H9 (cell line): ENCODE measurements around the gene RAB11A. TPM values are rescaled to one million over a fixed set of nuclear protein-coding genes. Genes with fewer than 3 reads are reported as not detected.

ENCODE experiments used
- DNase-seq: peaks from one replicate; pipeline ENCODE4 v3.0.0-alpha.2; 2017
- H2AFZ ChIP-seq: one replicate; pipeline ENCODE4 v1.6.1; 2013; ENCODE audit warnings: mild to moderate bottlenecking, low read length, control low read depth, moderate library complexity
- H2AK5ac ChIP-seq: 2 replicates; pipeline ENCODE4 v1.6.1; 2013; ENCODE audit warnings: low read length, control low read depth, mixed read lengths; ENCODE audit not compliant: insufficient read length
- H2BK120ac ChIP-seq: one replicate; pipeline ENCODE4 v1.6.1; 2013; ENCODE audit warnings: low read depth, mild to moderate bottlenecking, low read length, control low read depth, inconsistent platforms; ENCODE audit not compliant: poor library complexity, severe bottlenecking
- H2BK12ac ChIP-seq: 2 replicates; pipeline ENCODE4 v1.6.1; 2013; ENCODE audit warnings: low read length, control low read depth, mixed read lengths, low read depth; ENCODE audit not compliant: insufficient read length
- H2BK15ac ChIP-seq: 2 replicates; pipeline ENCODE4 v1.6.1; 2013; ENCODE audit warnings: low read depth, low read length, control low read depth
- H2BK20ac ChIP-seq: one replicate; pipeline ENCODE4 v1.6.1; 2013; ENCODE audit warnings: low read depth, mild to moderate bottlenecking, low read length, control low read depth, inconsistent platforms; ENCODE audit not compliant: poor library complexity, severe bottlenecking
- H2BK5ac ChIP-seq: 2 replicates; pipeline ENCODE4 v1.6.1; 2013; ENCODE audit warnings: low read length, control low read depth, mixed read lengths; ENCODE audit not compliant: insufficient read length
- H3K14ac ChIP-seq: 2 replicates; pipeline ENCODE4 v1.6.1; 2013; ENCODE audit warnings: low read length, control low read depth; ENCODE audit not compliant: insufficient read depth
- H3K18ac ChIP-seq: 2 replicates; pipeline ENCODE4 v1.6.1; 2013; ENCODE audit warnings: low read depth, mild to moderate bottlenecking, mixed read lengths, low read length, control low read depth; ENCODE audit not compliant: insufficient read length
- H3K23ac ChIP-seq: 2 replicates; pipeline ENCODE4 v1.6.1; 2013; ENCODE audit warnings: low read length, control low read depth, mixed read lengths, low read depth; ENCODE audit not compliant: insufficient read length
- H3K23me2 ChIP-seq: 2 replicates; pipeline ENCODE4 v1.6.1; 2013; ENCODE audit warnings: low read depth, mild to moderate bottlenecking, mixed read lengths, low read length, control low read depth; ENCODE audit not compliant: insufficient read length, poor library complexity, severe bottlenecking
- H3K27ac ChIP-seq: 2 replicates; pipeline ENCODE4 v1.5.1; 2013; ENCODE audit warnings: low read length, control low read depth, mixed read lengths, low read depth; ENCODE audit not compliant: insufficient read length
- H3K27me3 ChIP-seq: 2 replicates; pipeline ENCODE4 v1.6.1; 2013; ENCODE audit warnings: low read length, control low read depth, inconsistent platforms; ENCODE audit not compliant: insufficient read depth
- H3K4ac ChIP-seq: 2 replicates; pipeline ENCODE4 v1.6.1; 2013; ENCODE audit warnings: low read depth, mild to moderate bottlenecking, control low read depth, inconsistent platforms, low read length, moderate library complexity
- H3K4me1 ChIP-seq: 2 replicates; pipeline ENCODE4 v1.6.1; 2013; ENCODE audit warnings: low read length, control low read depth, inconsistent platforms; ENCODE audit not compliant: insufficient read depth
- H3K4me2 ChIP-seq: 2 replicates; pipeline ENCODE4 v1.6.1; 2013; ENCODE audit warnings: low read length, control low read depth, mixed read lengths; ENCODE audit not compliant: insufficient read length, insufficient read depth
- H3K56ac ChIP-seq: 2 replicates; pipeline ENCODE4 v1.6.1; 2013; ENCODE audit warnings: low read depth, mild to moderate bottlenecking, mixed read lengths, low read length, control low read depth; ENCODE audit not compliant: insufficient read length
- H3K79me1 ChIP-seq: 2 replicates; pipeline ENCODE4 v1.6.1; 2013; ENCODE audit warnings: low read depth, mild to moderate bottlenecking, moderate library complexity, low read length, control low read depth, inconsistent platforms; ENCODE audit not compliant: insufficient read depth, poor library complexity, severe bottlenecking
- H3K79me2 ChIP-seq: 2 replicates; pipeline ENCODE4 v1.6.1; 2013; ENCODE audit warnings: low read length, control low read depth, inconsistent platforms; ENCODE audit not compliant: insufficient read depth
- H3K9ac ChIP-seq: 2 replicates; pipeline ENCODE4 v1.6.1; 2013; ENCODE audit warnings: low read length, control low read depth, mixed read lengths; ENCODE audit not compliant: insufficient read length; ENCODE audit errors: extremely low read depth
- H3K9me3 ChIP-seq: one replicate; pipeline ENCODE4 v1.6.1; 2013; ENCODE audit warnings: low read depth, low read length, inconsistent platforms; ENCODE audit not compliant: control insufficient read depth
- H3T11ph ChIP-seq: one replicate; pipeline ENCODE4 v1.6.1; 2013; ENCODE audit warnings: mild to moderate bottlenecking, low read length, control low read depth, inconsistent platforms
- H4K20me1 ChIP-seq: one replicate; pipeline ENCODE4 v1.6.1; 2013; ENCODE audit not compliant: control insufficient read depth, insufficient read length, insufficient read depth
- H4K5ac ChIP-seq: 2 replicates; pipeline ENCODE4 v1.6.1; 2013; ENCODE audit warnings: low read depth, mild to moderate bottlenecking, mixed read lengths, low read length, control low read depth; ENCODE audit not compliant: insufficient read length
- H4K8ac ChIP-seq: replicated peaks from 2 replicates; pipeline ENCODE4 v1.6.1; 2013; ENCODE audit warnings: low read length, control low read depth, mixed read lengths, low read depth; ENCODE audit not compliant: insufficient read length
- H4K91ac ChIP-seq: 2 replicates; pipeline ENCODE4 v1.6.1; 2013; ENCODE audit warnings: low read depth, mild to moderate bottlenecking, moderate library complexity, mixed read lengths, low read length, control low read depth; ENCODE audit not compliant: insufficient read length
- H3K27ac Mint-ChIP-seq, 3 experiments: 2 replicates in 2 of 3; 3 replicates in 1 of 3; pipeline ENCODE4 v1.8.0; 2020 to 2021; ENCODE audit warnings: mixed read lengths in 3 of 3, mild to moderate bottlenecking in 1 of 3, moderate library complexity in 1 of 3
- H3K27me3 Mint-ChIP-seq: 2 replicates; pipeline ENCODE4 v1.8.0; 2021; ENCODE audit warnings: low read depth, mild to moderate bottlenecking, moderate library complexity, mixed read lengths
- H3K36me3 Mint-ChIP-seq, 3 experiments: 2 replicates in 2 of 3; 3 replicates in 1 of 3; pipeline ENCODE4 v1.8.0; 2020 to 2021; ENCODE audit warnings: low read depth in 3 of 3, mixed read lengths in 3 of 3; ENCODE audit not compliant: insufficient read depth in 1 of 3
- H3K4me1 Mint-ChIP-seq, 2 experiments: 2 replicates each; pipeline ENCODE4 v1.8.0; 2020; ENCODE audit warnings: mixed read lengths in 2 of 2
- H3K4me3 Mint-ChIP-seq, 2 experiments: 2 replicates in 1 of 2; 3 replicates in 1 of 2; pipeline ENCODE4 v1.8.0; 2020 to 2021; ENCODE audit warnings: mild to moderate bottlenecking in 2 of 2, mixed read lengths in 2 of 2, moderate library complexity in 1 of 2
- H3K9me3 Mint-ChIP-seq, 2 experiments: 2 replicates in 1 of 2; 3 replicates in 1 of 2; pipeline ENCODE4 v1.8.0; 2020; ENCODE audit warnings: mild to moderate bottlenecking in 2 of 2, mixed read lengths in 2 of 2, moderate library complexity in 1 of 2
- CTCF ChIP-seq: fragments of 200-600 bp; sonication (generic); conservative IDR thresholded peaks from 3 replicates; pipeline ENCODE4 v1.8.0; 2021; ENCODE audit warnings: antibody characterized with exemption, mild to moderate bottlenecking
- WGBS: extraction: QIAGEN DNeasy Blood & Tissue Kit; methylation state at CpG from one replicate; pipeline ENCODE4 v1.1.7; 2013; ENCODE audit warnings: missing lambda C conversion rate, low lambda C conversion rate, mixed read lengths; ENCODE audit not compliant: insufficient read length; ENCODE audit errors: extremely low coverage; 5-methylcytosine and 5-hydroxymethylcytosine counted together
- total RNA-seq: library from RNA; stranded (reverse); gene quantifications from 2 replicates; pipeline ENCODE4 v1.2.1, GENCODE V29; 2021

The RAB11A gene
- total RNA-seq, 1 experiment from 2014 or later = 217 TPM

- no peak overlapping the region for H2BK20ac ChIP-seq
- H3K23ac ChIP-seq = no peak overlapping the region
- no peaks in the 10 kb centered on the region for H3K9me3 ChIP-seq
- H3T11ph ChIP-seq = no peak overlapping the region
- no CpG with 5 or more reads among the region's 8 CpGs for WGBS
- H2AK5ac ChIP-seq = no peak overlapping the region
- no peaks in the 10 kb centered on the region for H3K79me1 ChIP-seq
- TF ChIP-seq CTCF = no peak
- no peak overlapping the region for H2BK12ac ChIP-seq
- no peaks in the 10 kb centered on the region for H3K23me2 ChIP-seq
- H2BK5ac ChIP-seq = no peak overlapping the region
- Mint-ChIP-seq H3K36me3 (peaks cover 0 to 5% (median 0%) of the 10 kb centered on the region in 3 experiments; a peak in 2 of 7 replicates), H3K4me3 (no peak overlapping the region), H3K9me3 (no peaks in the 10 kb centered on the region), H3K4me1 (peaks cover 21% of the 10 kb centered on the region in 2 experiments), H3K27ac (no peak overlapping the region; a peak in 1 of 7 replicates), H3K27me3 (no peaks in the 10 kb centered on the region)
- no peak overlapping the region for H3K56ac ChIP-seq
- H3K14ac ChIP-seq = no peak overlapping the region
- no peak overlapping the region for H3K4me2 ChIP-seq
- H4K8ac ChIP-seq = no peak overlapping the region
- no peaks in the 10 kb centered on the region for H3K4me1 ChIP-seq
- no peak overlapping the region for H4K5ac ChIP-seq
- H3K18ac ChIP-seq = no peak overlapping the region
- no peak overlapping the region for H4K91ac ChIP-seq
- no peak overlapping the region for H2AFZ ChIP-seq
- H2BK120ac ChIP-seq = no peak overlapping the region
- H2BK15ac ChIP-seq = no peak overlapping the region
- no peaks in the 10 kb centered on the region for H3K27me3 ChIP-seq
- H4K20me1 ChIP-seq = no peaks in the 10 kb centered on the region
- H3K79me2 ChIP-seq = no peaks in the 10 kb centered on the region
- DNase-seq = no peak
- no peak overlapping the region for H3K9ac ChIP-seq
- no peak overlapping the region for H3K27ac ChIP-seq
- no peak overlapping the region for H3K4ac ChIP-seq
These were observed 46.0 kb downstream of the RAB11A start for GRCh38 chr15:65914981-65915925.
